Fibroblast of skin of scalp (primary cell): Measurements from ENCODE around the gene CNKSR2.
A peak's percentile ranks its signal among the peaks of the same experiment; 100 is the strongest.
"Not testable (repeated sequence)": the region's sequence is repeated elsewhere in the genome, so short reads cannot be mapped to it uniquely, and the experiment has no call there.

ENCODE experiments used
- DNase-seq: peaks from one replicate; pipeline ENCODE4 v3.0.0-alpha.2; 2013

CNKSR2 gene

DNA sequence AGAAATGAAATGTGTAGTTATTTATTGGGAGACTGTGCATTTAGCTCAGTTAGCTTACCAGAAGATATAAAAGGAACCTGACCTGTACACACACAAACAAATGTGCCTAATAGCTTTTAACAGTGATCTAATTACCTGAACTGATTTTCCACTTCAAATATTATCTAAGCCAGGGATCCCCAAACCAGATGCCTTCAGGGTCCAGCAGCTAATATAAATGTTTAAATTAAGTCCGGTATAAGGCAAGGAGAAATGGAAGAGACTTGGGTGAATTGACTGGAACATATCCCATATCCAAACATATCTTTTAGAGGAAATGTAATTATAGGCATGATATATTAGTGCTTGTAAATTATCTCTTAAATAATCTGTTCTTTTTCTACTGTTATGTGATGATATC is 66.7 kb downstream of the CNKSR2 start:
- no peak for DNase-seq

DNA sequence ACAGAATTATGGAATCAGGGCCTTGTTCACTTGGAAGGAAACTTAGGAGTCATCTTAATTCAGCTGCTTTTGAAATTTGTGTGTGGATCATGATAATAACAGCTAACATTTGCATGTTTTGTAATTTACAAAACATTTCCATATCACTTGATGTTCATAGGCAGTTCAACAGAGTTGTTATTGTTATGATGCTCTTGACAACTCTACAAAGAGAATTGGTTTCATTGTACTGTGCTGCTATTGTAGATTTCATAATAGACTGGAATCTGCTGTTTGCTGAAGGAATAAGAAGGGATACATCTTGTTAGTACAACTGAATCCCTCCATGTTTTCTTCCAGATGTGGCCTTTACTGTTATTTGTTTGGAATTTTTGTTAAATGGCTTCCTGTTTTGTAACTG is 83.5 kb downstream of the CNKSR2 start:
- no peak for DNase-seq

DNA sequence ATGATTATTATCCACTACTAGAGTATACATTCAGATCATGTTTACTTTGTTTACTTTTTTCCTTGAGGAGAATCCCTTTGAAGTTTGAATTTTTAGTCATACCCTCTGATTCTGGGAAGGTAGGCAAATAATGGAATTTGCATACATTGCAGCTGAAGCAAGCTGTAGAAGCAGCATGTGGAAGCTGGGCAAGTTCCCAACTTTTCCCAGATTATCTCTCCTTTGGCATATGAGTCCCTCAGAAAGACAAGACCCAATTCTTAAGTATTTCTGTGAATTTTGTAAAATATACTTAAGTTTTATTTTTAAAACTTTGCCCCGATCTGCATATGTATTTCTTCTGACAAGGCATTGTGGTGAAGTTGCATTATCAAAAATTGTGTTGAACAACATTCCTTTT is 94.9 kb downstream of the CNKSR2 start:
- DNase-seq: no peak

DNA sequence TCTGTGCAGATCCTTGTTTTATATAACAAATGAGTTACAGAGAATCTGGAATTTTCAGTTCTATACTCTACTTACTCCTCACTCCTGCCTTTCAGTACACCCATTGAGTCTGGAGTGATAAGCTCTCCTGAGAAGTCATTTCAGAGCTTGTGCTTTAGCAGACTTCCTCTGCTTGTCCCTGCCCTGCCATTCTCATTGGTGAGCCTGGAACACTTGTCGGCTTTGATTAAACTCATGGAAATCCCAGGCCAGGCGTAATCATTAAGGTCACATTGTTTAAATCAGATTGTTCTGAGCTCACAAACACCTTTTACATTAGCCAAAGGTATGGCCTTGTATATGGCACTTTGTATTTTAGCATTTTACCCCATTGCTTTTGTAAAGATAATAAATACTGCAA is 102.7 kb downstream of the CNKSR2 start:
- DNase-seq: no peak

DNA sequence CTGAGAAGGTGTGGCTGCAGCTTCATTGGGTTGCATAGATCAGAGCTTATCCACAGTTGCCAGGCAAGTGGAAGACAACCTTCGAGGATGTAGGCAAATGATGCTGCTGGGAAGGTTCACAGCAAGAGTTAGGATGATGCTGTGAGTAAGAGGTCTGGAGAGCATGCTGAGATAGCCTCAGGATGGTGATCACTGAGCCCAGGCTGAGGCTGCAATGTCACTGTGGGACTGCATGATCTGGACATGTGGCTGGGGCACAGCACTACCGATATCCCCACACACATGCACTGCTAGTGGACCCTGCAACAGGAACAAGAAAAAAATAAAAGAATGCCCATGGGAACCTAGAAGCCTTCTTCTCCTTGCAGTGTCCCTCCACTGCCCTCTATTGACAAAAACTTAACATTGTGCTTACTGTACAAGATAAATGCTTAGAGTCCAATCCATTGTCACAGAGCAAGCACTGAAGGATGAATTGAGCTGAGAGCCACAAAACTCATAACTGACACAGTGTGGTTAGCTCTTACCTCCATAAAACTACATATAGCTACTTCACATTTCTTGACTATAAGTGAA is 105.6 kb downstream of the CNKSR2 start:
- DNase-seq: peak; percentile 62

DNA sequence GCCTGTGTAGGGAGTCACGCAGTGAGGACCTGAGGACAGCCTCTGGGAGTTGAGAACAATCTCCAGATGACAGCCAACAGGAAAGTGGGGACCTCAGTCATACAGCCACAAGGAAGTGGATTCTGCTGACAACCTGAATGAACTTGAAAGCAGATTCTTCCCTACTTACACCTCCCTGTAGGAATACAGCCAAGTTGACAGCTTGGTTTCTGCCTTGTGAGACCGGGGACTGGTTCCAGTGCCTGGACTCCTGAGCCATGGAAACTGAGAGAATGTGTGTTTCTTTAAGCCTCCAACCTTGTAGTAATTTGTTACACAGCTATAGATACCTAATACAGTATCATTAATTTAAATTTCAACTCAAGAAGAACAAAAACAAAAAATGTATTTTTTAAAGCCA is 107.5 kb downstream of the CNKSR2 start:
- no peak for DNase-seq

DNA sequence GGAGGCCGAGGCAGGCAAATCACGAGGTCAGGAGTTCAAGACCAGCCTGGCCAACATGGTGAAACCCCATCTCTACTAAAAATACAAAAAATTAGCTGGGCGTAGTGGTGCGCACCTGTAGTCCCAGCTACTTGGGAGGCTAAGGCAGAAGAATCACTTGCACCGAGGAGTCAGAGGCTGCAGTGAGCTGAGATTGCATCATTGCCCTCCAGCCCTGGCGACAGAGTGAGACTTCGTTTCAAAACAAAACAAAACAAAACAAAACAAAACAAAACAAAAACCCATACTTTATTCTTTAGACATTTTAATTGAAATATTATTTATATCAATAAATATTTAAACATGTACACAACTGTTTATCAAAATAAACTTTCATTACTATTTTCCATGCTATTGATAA is 109.8 kb downstream of the CNKSR2 start:
- DNase-seq: not testable (repeated sequence)

DNA sequence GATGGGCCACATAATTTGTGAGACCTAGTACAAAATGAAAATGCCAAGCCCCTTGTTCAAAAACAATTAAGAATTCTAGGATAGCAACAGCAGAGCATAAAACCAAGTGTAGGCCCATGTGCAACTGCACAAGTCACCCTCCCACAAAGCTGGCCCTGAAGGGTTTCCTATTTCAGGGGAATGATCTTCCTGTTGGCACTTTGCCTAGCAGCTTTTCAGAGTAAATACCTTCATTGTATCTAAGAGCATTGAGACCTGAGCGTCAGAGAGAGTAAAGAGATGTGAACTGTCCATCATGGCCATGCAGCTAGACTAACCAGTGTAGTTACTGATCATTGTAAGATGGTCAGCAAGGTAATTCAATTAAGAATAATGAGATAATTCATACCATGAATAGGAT is 113.6 kb downstream of the CNKSR2 start:
- DNase-seq: no peak

DNA sequence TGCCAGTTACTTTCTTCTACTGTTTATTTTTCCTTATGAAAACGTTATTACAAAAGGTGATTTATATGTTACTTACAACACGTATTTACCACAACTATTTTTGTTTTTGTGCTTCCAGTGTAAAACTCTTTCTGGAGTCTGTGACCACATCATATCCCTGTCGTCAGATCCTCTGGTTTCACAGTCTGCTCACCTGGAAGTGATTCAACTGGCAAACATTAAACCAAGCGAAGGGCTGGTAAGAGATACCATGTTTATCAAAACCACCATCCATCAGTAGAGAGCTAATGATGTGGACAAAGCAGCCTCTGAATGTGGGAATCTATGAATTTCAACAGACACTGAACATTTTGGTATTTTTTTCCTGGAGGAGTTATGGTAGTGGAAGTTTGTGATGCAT is 116.1 kb downstream of the CNKSR2 start:
- DNase-seq: no peak

DNA sequence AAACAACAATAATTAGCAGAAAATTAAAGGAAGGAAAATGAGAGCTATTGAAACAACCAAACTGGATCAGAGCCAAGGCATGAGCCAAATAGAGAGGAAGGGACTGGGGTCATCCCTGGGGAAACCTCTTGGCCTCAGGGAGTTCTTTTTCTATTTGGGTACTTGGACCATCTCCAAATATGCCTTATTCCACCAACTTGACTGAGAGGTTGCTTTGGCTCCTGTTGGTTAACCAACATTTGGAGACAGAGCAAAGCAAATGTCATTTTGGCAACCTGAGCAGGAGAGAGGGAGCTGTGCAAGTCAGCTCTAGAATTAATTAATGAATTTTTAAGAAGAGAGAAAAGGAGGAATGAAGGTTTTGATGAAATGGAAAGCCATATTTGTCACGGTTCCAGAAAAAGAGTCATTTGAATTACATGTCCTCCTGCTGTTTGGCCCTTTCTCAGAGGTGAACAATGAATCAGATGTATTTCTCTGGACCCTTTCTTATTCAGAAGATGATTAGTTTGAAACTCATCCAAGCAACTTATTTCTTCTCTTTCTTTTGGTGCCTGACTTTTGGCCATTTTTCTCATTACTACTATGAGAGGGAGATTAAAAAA is 119.1 kb downstream of the CNKSR2 start:
- peak; percentile 54 for DNase-seq

DNA sequence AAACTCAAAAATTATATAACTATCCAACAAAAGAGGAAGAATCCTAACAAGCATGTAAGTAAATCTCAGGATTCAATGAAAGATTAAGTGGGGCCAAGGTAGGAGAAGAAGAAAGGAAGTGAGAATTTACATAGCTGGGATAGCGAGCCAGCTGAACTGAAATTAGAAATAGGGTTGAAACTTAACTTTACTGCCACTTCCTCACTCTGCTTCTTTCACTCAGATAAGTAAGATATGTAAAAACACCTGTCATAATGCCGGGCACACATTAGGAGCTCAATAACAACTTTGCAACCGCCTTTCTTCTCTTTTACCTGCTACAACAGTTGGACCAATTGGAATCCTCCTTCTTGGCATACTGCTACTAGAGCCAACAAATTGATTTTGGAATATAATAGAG is 129.4 kb downstream of the CNKSR2 start:
- DNase-seq: no peak

DNA sequence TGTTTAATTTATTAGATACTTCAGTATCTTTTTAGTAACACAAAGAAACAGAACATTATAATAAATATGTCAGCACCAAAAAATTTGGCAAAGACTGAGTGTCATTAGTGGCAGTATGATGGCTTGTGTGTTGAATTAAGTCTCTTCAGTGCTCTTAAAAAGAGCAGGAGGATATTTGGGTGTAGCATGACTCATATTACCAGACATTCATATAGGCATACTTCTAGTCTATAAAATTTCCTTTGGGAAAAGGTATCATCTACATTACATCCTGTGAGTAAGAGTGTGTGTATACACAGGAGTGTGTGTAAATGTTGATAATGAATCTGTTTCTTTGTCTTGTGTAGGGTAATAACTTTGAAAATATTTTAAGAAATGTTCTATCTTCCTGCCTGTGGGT is 135.7 kb downstream of the CNKSR2 start:
- peak; percentile 61 for DNase-seq

DNA sequence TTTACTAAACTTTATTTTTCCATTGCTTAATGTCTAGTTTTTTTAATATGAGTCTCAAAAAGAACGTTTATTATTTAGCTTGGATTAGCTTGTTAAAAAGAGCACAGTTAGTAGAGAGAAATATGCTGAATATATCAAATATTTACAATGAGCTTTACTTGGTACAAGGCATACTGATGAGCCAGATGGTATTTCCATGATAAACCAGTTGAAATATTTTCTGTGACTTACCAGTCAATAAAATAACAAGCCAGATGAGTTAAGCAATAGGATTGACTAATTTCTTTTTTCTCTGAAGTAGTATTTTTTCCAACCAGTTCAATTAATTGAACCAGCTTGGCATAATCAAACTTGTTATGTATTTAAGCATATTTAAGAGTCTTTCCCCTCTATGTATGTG is 149.8 kb downstream of the CNKSR2 start:
- DNase-seq: peak; percentile 2

DNA sequence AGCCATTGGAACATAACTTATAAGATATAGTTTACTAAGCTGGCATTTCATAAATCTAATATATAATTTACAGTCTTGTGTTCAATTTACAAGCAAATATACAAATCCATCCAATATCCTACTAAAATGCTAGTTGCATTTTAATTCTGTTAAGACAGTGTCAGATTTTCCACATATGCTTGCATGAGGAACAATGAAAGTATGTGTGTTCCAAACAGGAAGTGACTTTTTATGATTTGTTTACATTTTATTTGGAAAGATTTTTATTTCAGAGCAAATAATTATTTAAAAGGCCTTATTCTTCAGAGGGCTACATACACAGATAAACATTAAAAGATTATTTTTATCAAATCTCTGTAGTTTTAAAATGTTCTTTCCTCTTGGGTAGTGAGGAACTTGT is 153.9 kb downstream of the CNKSR2 start:
- peak; percentile 0 for DNase-seq

DNA sequence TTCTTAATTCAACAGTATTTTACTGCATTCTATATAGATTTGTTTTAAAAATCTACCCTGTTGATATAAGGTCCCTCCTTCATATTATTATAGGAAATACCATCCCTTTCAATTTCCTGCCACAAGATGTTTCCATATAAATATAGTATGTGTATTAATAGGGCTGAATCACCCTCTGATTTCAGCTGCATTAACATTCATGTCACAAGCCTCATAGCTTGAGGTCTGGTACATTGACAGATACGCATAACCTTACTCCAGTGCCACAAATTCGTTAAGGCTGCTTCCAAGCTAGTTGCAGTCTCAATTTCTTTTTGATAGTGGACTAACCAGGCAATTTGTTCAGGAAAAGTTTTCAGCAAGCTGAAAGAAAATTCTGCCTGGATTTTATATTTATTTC is 155.6 kb downstream of the CNKSR2 start:
- peak; percentile 62 for DNase-seq

DNA sequence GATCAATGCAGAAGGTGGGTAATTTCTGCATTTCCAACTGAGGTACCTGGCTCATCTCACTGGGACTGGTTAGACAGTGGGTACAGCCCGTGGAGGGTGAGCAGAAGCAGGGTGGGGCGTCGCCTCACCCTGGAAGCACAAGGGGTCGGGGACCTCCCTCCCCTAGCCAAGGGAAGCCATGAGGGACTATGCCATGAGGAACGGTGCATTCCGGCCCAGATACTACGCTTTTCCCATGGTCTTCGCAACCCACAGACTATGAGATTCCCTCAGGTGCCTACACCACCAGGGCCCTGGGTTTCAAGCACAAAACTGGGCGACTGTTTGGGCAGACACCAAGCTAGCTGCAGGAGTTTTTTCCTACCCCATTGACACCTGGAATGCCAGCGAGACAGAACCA is 170.4 kb downstream of the CNKSR2 start:
- DNase-seq: not testable (repeated sequence)

DNA sequence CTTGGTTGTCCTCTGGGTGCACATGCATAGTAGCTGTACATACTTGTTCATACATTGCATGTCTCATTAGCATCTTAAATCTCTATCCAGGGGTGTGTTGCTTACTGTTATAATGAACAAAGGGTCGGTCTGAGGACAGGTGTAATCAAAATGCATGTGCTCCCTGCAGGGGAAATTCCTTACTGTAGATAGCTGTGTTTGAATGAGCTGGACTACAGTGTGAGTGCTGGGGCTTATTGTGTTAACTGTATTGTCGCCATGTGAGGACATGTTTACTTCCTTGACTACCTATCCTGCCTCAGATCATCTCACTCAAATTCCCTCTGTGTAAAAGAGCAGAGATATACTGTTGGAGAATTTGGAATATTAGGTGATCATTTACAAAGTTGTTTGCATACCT is 185.2 kb downstream of the CNKSR2 start:
- DNase-seq: no peak

DNA sequence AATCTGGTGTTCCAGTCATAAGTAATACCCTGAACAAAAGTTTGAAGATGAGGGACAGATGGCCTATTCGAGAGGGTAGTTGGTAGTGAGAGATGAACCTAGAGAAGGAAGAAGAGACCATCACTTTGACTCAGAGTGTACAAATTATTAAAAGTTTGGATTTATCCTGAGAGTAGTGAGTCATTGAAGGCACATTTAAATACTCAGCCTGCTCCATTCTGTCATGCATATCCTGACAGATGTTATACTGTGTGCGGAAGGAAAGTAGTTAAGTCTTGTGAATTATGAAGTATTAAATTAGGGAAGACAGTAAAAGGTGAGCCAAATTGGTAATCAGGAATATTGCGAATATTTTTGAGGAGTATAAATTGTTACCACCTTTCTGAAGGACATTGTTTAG is 190.8 kb downstream of the CNKSR2 start:
- no peak for DNase-seq

DNA sequence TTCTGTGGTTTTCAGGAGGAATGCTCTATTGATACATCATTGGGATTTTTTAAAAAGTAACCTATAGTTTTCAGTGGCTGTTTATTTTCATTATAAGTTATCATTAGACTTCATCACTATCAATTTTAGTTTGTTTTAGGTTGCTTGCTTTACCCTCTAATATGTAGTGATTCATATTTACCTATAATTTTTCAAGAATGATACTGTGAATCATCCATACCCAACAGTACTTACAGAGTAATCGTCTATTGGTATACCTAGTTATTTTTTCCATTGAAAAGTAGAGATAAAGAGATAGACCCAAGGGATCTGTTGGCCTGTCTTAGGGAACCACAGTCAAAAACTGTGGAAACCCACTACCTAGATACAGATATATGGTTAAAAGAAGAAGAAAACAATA is 200.6 kb downstream of the CNKSR2 start:
- DNase-seq: no peak

DNA sequence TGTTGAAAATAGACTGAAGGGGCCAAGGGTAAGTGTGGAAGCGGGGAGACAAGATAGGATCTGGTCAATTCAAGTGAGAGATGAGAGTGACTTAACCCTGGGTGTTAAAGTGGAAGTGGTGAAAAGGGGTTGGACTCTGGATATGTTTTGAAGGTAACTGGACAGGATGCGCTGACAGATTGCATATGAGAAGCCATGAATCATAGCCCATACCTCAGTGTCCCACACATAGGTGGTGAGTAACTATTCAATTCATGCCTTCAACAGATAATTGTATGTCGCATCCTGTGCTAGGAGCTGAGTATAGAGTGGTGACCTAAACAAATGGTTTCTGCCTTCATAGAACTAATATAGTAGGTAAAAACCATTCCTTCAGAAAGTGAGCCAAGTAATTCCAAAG is 207.3 kb downstream of the CNKSR2 start:
- DNase-seq: no peak

DNA sequence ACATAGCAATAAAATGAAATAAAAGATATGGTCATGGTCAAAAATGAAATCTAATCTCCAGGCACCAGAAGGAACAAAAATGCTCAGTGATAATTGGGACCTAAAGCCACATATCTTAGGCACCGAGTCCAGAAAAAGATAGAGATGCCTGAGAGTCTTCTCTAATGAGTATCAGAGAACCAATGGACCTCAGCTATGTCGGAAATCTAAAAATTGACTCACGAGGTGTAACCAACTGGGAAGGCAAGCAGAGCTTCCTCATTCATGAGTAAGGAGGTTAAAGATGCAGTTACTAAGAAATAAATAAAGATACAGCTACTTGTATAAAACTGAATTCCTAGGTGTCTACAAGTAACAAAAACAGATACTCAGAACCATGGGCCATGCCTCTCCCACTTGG is 211.8 kb downstream of the CNKSR2 start:
- no peak for DNase-seq

DNA sequence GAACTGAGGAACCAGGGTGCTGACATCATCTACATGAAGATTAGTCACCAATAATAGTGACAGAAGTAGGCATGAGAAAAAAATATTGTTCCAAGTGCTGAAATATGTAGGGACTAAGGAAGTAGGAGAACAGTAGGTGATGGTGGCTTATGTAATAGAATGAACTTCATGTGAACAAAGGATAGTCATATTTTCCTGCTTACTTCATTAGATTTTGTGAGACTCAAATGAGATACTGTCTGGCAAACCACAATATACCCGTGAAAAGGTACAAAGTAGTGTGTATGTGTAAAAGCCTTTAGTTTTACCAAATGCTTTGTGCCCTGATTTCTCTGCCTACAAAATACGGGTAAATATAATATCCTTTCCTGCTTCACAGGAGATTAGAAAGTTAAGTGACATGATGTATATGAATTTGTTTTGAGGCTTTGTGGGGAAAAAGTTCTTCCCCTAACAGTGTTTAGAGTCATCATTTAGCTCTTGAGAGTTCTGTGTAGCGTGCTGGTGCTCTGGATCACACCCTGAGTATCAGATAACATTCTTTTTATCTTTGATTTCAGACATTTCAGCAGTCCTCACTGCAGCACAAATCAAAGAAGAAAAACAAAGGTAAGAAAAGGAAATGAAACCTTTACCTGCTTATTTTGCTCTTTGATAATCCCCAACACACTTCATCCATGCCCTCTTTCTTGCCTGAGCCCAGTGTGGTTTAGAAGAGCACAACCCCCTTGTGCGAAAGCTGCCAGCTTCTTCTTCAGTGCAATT is 216.0 kb downstream of the CNKSR2 start:
- no peak for DNase-seq

DNA sequence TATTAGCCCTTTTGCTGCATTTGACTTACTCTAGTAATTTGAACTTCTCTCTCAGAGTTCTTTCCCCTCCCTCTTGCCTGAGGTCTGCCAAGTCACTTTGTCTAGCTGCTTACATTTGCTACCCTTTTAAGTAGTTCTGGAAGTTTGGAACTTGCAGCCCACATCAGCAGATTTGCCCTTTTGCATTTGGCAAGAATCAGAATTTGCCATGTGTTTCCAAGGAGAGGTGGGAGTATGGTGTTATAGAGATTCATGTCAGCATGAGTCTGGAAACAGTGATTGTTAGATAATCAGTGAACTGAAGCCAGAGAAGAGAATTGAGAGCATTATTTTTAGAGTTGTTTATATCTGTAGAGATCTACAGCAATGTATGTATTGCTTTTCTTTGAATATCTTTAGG is 231.8 kb downstream of the CNKSR2 start:
- no peak for DNase-seq

DNA sequence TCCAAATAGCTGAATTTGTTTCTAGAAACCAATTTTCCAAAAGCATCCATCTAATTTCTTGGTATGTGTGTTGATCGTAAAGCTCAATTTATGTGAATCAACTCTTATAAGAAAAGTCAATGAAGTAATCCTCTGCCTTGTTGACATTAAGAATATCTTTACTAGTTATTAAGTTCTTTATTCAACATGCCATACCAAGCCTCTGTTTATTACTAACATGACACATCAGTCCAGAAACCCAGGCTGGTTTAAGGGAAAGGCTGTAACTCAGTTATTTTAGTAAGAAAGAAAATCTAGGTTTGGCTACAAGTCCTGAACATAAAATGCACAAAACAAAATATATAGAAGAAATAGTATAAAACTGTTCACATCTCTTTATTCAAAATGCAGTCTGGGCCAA is 235.9 kb downstream of the CNKSR2 start:
- DNase-seq: no peak
